GM19351 (cell line): ENCODE measurements around the gene TMEM35B.
"Not testable (repeated sequence)": the region's sequence is repeated elsewhere in the genome, so short reads cannot be mapped to it uniquely, and the experiment has no call there.

ENCODE experiments used
- ATAC-seq: cut with Tn5 transposase; IDR thresholded peaks from one replicate; pipeline ENCODE4 v1.9.1; 2021; ENCODE audit warnings: mild to moderate bottlenecking, moderate library complexity; ENCODE audit not compliant: unreplicated experiment

Gene TMEM35B

DNA sequence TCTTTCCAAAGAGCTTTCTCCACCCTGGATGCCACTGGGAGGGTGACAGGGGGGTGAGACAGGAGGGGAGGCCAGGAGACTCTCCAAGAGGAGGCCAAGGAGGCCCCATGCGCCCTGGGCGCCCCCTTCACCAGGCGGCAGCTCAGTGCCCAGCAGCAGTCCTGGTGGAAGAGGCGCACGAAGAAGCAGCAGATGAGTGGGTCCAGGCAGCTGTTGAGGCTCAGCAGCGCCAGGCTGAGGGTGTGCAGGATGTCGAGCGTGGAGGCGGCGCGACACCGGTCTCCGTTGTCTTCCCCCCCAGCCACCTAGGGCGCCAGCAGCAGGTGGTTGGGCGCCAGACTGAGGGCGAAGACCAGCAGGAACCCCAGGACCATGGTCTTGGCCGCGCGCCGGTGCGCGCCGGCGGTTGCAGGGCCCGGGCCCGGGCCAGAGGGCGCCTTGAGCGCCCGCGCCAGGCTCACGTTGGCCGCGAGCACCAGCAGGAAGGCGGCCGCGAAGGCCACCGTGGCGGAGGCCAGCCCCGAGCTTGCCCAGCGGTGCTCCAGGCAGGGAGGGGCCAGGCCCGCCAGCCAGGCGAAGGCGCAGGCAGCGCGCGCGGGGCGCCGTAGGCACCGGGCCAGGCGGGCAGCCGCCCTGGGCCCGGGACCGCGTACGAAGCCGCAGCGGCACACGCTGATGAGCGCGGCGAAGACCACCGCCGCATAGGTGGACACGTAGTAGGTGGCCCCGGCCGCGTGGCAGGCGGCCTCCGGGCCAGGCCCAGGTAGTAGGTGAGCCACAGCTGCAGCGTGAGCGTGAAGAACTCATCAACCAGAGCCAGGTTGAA is 8.6 kb downstream of the TMEM35B start:
- ATAC-seq = no peak

- ATAC-seq = no peak
These were observed 9.4 kb downstream of the TMEM35B start for GRCh38 chr1:34975771-34976170.

- ATAC-seq = no peak
These were observed 9.8 kb downstream of the TMEM35B start for GRCh38 chr1:34975338-34975737.

DNA sequence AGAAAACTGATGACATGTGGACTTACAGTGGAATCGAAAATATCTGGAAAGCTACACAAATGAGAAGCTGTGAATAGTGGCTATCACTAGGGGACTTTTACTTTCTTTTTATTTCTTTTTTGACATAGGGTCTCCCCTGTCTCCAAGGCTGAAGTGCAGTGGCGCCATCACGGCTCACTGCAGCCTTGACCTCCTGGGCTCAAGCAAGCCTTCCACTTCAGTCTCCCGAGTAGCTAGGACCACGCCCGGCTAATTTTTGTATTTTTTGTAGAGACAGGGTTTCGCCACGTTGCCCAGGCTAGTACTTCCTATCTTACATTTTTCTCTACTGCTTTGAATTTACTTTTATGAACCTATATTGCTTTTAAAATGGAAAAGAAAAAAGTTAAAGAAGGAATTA is 10.5 kb downstream of the TMEM35B start:
- ATAC-seq = no peak

DNA sequence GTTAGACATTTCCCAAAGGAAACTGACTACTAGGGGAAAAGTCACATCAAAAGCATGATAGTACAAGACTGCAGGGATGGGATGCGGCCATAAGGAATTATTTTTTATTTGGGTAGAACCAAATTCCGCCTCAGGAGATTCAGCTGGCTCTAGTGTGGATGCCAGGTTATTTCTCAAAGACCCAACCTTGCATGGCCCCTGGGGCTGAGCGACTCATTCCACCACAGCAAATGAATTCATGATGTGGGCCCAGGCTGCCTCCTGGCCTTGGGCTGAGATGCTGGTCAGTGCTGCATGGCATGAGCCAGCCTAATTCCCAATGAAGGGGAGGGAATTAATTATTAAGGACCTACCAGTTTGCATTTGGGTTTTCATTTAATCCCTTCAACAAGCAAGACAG is 11.8 kb downstream of the TMEM35B start:
- ATAC-seq = no peak

DNA sequence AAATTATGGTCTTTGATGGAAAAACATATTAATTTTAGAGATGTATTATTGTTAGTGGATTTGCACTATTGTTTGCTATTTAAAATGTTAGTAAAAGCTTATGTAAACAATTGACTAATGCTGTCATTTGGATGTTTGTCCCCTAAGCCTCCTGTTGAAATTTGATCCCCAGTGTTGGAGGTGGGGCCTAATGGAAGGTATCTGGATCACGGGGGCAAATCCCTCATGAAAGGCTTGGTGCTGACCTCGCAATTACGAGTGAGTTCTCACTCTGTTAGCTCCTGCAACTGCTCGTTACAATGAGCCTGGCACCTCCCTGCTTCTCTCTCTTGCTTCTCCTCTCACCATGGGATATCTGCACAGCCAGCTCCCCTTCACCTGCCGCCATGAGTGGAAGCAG is 14.3 kb downstream of the TMEM35B start:
- ATAC-seq = no peak

DNA sequence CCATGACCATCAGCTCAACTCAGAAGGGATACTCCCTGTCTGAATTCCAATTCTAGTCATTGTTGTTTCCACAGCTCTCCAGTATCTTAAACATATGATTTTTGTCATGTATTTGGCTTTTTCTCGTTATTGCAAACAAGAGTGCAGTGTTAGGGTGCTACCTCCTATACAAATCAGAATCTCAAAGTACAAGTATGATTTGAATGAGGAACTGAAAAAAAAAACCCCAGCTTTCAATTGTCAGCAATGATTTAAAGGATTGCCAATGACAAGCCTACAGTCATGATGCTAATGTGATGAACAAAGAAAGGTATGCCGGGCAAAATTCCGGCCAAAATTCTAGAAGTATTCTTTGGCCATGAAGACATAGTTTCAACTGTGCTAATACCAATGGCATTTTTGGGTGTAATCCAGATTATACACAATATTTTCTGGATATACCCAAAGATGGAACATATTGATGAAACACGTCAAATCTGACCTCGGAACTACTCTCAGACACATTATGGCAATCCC is 14.9 kb downstream of the TMEM35B start:
- ATAC-seq = no peak

- not testable (repeated sequence) for ATAC-seq
These were observed 16.9 kb downstream of the TMEM35B start for GRCh38 chr1:34968297-34968696.

GRCh38 chr1:34967672-34968071 is 17.5 kb downstream of the TMEM35B start:
- ATAC-seq = not testable (repeated sequence)

DNA sequence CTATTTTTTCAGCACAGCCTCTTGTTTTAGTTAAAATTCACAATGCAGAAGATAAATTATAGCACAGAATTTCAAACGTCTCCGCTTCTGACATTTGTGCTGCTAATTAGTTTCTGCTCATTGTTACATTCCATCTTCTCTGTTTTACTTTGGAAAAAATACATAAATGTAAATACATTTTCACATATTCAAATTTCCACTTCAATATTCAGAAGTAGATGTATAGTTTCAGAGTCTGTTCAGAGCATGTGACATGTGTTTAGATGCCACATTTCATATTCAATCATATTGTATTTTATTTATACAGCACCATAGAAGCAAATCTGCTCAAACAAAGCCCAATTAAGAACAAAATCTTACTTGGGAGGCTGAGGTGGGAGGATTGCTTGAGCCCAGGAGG is 19.6 kb downstream of the TMEM35B start:
- no peak for ATAC-seq

GRCh38 chr1:34950428-34950827 is 34.7 kb downstream of the TMEM35B start:
- ATAC-seq = no peak

DNA sequence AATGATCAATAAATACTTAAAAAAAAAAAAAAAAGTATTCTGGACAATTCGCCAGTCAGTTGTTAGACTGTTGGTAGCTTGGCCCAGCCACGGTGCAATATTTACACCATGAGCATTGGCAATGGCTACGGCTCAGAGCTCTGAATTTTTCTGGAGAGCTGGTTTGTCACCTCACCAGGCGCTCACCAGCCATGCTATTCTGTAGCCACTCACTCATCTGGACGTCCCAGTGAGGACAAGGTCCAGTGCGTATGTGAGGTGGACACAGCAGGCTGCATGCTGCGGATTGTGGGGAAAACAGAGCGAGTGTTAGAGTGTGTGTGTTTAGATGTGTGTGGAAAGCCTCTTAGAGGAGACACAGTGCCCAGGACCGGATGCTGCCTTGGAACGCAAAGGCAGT is 36.4 kb downstream of the TMEM35B start:
- not testable (repeated sequence) for ATAC-seq

DNA sequence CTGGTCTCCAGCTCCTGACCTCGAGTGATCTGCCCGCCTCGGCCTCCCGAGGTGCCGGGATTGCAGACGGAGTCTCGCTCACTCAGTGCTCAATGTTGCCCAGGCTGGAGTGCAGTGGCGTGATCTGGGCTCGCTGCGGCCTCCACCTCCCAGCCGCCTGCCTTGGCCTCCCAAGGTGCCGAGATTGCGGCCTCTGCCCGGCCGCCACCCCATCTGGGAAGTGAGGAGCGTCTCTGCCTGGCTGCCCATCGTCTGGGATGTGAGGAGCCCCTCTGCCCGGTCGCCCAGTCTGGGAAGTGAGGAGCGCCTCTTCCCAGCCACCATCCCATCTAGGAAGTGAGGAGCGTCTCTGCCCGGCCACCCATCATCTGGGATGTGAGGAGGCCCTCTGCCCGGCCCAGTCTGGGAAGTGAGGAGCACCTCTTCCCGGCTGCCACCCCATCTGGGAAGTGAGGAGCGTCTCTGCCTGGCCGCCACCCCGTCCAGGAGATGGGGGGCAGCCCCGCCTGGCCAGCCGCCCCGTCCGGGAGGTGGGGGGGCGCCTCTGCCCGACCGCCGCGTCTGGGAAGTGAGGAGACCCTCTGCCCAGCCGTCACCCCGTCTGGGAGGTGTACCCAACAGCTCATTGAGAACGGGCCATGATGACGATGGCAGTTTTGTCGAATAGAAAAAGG is 37.4 kb downstream of the TMEM35B start:
- ATAC-seq = not testable (repeated sequence)

DNA sequence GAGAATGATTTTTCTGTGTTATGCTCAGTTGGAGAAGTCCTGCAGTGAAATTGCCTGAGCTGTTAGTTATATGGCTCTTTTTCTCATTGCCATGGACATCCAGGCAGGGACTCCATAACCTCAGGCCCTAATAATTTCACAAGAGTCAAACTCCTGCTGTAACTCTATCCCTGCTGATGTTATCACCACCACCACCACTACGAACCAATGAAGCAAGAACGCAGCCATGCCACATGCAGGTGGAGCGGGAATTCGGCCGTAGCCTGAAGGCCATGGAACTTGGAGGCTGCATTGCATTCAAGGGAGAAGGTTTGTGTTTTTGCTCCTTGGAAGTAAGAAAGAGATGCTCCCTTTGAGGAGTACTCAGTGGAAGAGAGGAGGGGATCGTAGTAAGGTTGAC is 38.9 kb downstream of the TMEM35B start:
- no peak for ATAC-seq

DNA sequence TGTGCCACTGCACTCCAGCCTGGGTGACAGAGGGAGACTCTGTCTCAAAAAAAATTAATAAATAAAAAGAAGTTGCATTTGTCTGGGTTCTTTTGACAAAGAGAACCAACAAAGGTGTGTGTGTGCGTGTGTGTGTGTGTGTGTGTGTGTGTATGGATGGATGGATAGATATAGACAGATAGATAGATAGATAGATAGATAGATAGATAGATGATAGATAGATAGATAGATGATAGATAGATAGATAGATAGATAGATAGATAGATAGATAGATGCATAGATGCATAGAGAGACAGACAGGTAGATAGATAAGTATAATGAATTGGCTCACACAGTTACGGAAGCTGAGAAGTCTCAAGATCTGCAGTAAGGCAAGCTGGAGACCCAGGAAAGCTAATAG is 43.3 kb downstream of the TMEM35B start:
- ATAC-seq = not testable (repeated sequence)
